IMR-90 (cell line): Measurements from ENCODE around the gene PGD. TPM values are rescaled to one million over a fixed set of nuclear protein-coding genes. Genes with fewer than 3 reads are reported as not detected.
"Not testable (repeated sequence)": the region's sequence is repeated elsewhere in the genome, so short reads cannot be mapped to it uniquely, and the experiment has no call there.

ENCODE experiments used
- ATAC-seq: fragments of 200-7000 bp; cut with Tn5 transposase; 2 replicates; pipeline ENCODE4 v1.9.1; 2020; ENCODE audit warnings: low read depth, mild to moderate bottlenecking, moderate library complexity
- BruUV-seq: library from RNA; stranded (reverse); fragments of 400-500 nt; replicated peaks from 2 replicates; lab custom pipeline; 2021; lab: Mats Ljungman, UMichigan
- CTCF ChIA-PET: fragments of 300-600 bp; formaldehyde crosslinking; extraction: SDS; loops from one replicate; lab custom pipeline; 2021; ENCODE audit warnings: antibody characterized with exemption; lab: Yijun Ruan, JAX
- POLR2A ChIA-PET: fragments of 300-600 bp; sonication (Branson Sonifier 250); formaldehyde crosslinking; loops from one replicate; lab custom pipeline; 2022; ENCODE audit warnings: antibody characterized with exemption; ENCODE audit not compliant: unreplicated experiment; lab: Charles Lee
- DNase-seq: peaks from one replicate; pipeline ENCODE4 v3.0.0; 2013
- H2AFZ ChIP-seq: replicated peaks from 2 replicates; pipeline ENCODE3; 2013; ENCODE audit warnings: low read length, mild to moderate bottlenecking; ENCODE audit not compliant: poor library complexity
- H2AK5ac ChIP-seq: 2 replicates; pipeline ENCODE4 v1.6.1; 2013; ENCODE audit warnings: low read depth, low read length, inconsistent platforms
- H2AK9ac ChIP-seq: replicated peaks from 2 replicates; pipeline ENCODE3; 2013; ENCODE audit warnings: mild to moderate bottlenecking, low read depth, low read length, moderate library complexity; ENCODE audit not compliant: poor library complexity
- H2BK120ac ChIP-seq: 2 replicates; pipeline ENCODE4 v1.6.1; 2013; ENCODE audit warnings: low read depth, low read length, inconsistent platforms
- H2BK15ac ChIP-seq: 3 replicates; pipeline ENCODE4 v1.6.1; 2013; ENCODE audit warnings: low read depth, low read length, inconsistent platforms
- H2BK20ac ChIP-seq: 2 replicates; pipeline ENCODE4 v1.6.1; 2013; ENCODE audit warnings: low read depth, mild to moderate bottlenecking, inconsistent platforms, low read length, moderate library complexity
- H2BK5ac ChIP-seq: 2 replicates; pipeline ENCODE4 v1.6.1; 2013; ENCODE audit warnings: mild to moderate bottlenecking, low read depth, low read length, inconsistent platforms; ENCODE audit not compliant: poor library complexity, severe bottlenecking
- H3K14ac ChIP-seq: replicated peaks from 2 replicates; pipeline ENCODE4 v1.6.1; 2013; ENCODE audit warnings: low read depth, low read length, inconsistent platforms
- H3K18ac ChIP-seq: 2 replicates; pipeline ENCODE4 v1.6.1; 2013; ENCODE audit warnings: low read depth, low read length, control low read depth
- H3K23ac ChIP-seq: 2 replicates; pipeline ENCODE4 v1.6.1; 2013; ENCODE audit warnings: low read depth, low read length, inconsistent platforms
- H3K27ac ChIP-seq: 2 replicates; pipeline ENCODE4 v1.5.1; 2013; ENCODE audit warnings: mild to moderate bottlenecking, control low read depth, low read length; ENCODE audit not compliant: insufficient read depth
- H3K27me3 ChIP-seq: 2 replicates; pipeline ENCODE4 v1.6.1; 2013; ENCODE audit warnings: low read length; ENCODE audit not compliant: control insufficient read depth, insufficient read depth
- H3K36me3 ChIP-seq: 2 replicates; pipeline ENCODE4 v1.6.1; 2013; ENCODE audit warnings: low read length, mixed read lengths; ENCODE audit not compliant: control insufficient read depth, insufficient read depth
- H3K4ac ChIP-seq: 2 replicates; pipeline ENCODE4 v1.6.1; 2013; ENCODE audit warnings: low read depth, low read length, inconsistent platforms
- H3K4me1 ChIP-seq: 2 replicates; pipeline ENCODE4 v1.6.1; 2013; ENCODE audit warnings: low read length, mixed read lengths; ENCODE audit not compliant: control insufficient read depth, insufficient read depth
- H3K4me2 ChIP-seq: 2 replicates; pipeline ENCODE4 v1.6.1; 2013; ENCODE audit warnings: low read depth, mild to moderate bottlenecking, control low read depth, low read length, moderate library complexity
- H3K4me3 ChIP-seq: 2 replicates; pipeline ENCODE4 v1.5.1; 2013; ENCODE audit warnings: low read depth, mild to moderate bottlenecking, control low read depth, low read length, moderate library complexity; ENCODE audit not compliant: insufficient read depth
- H3K56ac ChIP-seq: 2 replicates; pipeline ENCODE4 v1.6.1; 2013; ENCODE audit warnings: low read length, inconsistent platforms; ENCODE audit not compliant: insufficient read depth; ENCODE audit errors: extremely low read depth
- H3K79me1 ChIP-seq, 2 experiments: 2 replicates each; pipeline ENCODE4 v1.6.1; 2013; ENCODE audit warnings: low read length in 2 of 2, inconsistent platforms in 1 of 2, low read depth in 1 of 2
- H3K9ac ChIP-seq: 2 replicates; pipeline ENCODE4 v1.6.1; 2013; ENCODE audit warnings: low read depth, low read length, control low read depth
- H3K9me1 ChIP-seq: 2 replicates; pipeline ENCODE4 v1.6.1; 2013; ENCODE audit warnings: low read length, inconsistent platforms; ENCODE audit not compliant: insufficient read depth
- H3K9me3 ChIP-seq: 2 replicates; pipeline ENCODE4 v1.6.1; 2013; ENCODE audit warnings: low read length; ENCODE audit not compliant: control insufficient read depth, insufficient read depth
- H4K20me1 ChIP-seq: 2 replicates; pipeline ENCODE4 v1.6.1; 2013; ENCODE audit warnings: low read length, inconsistent platforms; ENCODE audit not compliant: insufficient read depth
- H4K5ac ChIP-seq: 2 replicates; pipeline ENCODE4 v1.6.1; 2013; ENCODE audit warnings: mild to moderate bottlenecking, low read depth, low read length, control low read depth
- H4K8ac ChIP-seq, 2 experiments: 2 replicates each; pipeline ENCODE4 v1.6.1; 2013; ENCODE audit warnings: low read depth in 2 of 2, low read length in 2 of 2, control low read depth in 1 of 2, inconsistent platforms in 1 of 2
- H4K91ac ChIP-seq: 2 replicates; pipeline ENCODE4 v1.6.1; 2013; ENCODE audit warnings: low read depth, low read length, inconsistent platforms; ENCODE audit not compliant: insufficient read depth
- MAZ ChIP-seq: IDR thresholded peaks from 2 replicates; pipeline ENCODE4 v1.6.1; 2012; ENCODE audit warnings: low read depth, mild to moderate bottlenecking, low read length, improper control_type of control experiment, moderate library complexity, borderline replicate concordance
- WGBS, 2 experiments: methylation state at CpG; one replicate each; pipeline versions ENCODE4 v1.1.5 to v1.1.7; 2013; ENCODE audit warnings: missing lambda C conversion rate in 2 of 2; ENCODE audit not compliant: insufficient read length in 1 of 2; ENCODE audit errors: extremely low coverage in 2 of 2; 5-methylcytosine and 5-hydroxymethylcytosine counted together
- dilution Hi-C: fragments of 300-500 bp; cut with HindIII; formaldehyde crosslinking; loops from one replicate; pipeline ENCODE4 v1.14.3; 2018; ENCODE audit warnings: low sequenced_read_pairs; ENCODE audit not compliant: unreplicated experiment
- in situ Hi-C: fragments of 300-500 bp; cut with MboI; formaldehyde crosslinking; loops from 3 replicates; pipeline ENCODE4 v1.14.3; 2019; ENCODE audit warnings: low sequenced_read_pairs, inconsistent platforms, mixed read lengths
- intact Hi-C: fragments of 100-400 bp; cut with micrococcal nuclease; formaldehyde crosslinking; loops from 2 replicates; pipeline ENCODE4 v1.10.0; 2022
- polyA plus RNA-seq, 3 experiments: library from polyadenylated mRNA; depleted of rRNA; stranded (reverse); fragments of >200 nt; gene quantifications; 2 replicates each; pipeline ENCODE4 v1.2.3, GENCODE V29; 2012; ENCODE audit warnings: low replicate concordance in 1 of 3
- total RNA-seq: library from RNA; depleted of rRNA; stranded (reverse); fragments of >200 nt; gene quantifications from 2 replicates; pipeline ENCODE4 v1.2.3, GENCODE V29; 2012

Gene PGD
- total and polyA plus RNA-seq, 2 of the 4 experiments (the other 2 are of a cell fraction): 118 to 216 TPM

DNA sequence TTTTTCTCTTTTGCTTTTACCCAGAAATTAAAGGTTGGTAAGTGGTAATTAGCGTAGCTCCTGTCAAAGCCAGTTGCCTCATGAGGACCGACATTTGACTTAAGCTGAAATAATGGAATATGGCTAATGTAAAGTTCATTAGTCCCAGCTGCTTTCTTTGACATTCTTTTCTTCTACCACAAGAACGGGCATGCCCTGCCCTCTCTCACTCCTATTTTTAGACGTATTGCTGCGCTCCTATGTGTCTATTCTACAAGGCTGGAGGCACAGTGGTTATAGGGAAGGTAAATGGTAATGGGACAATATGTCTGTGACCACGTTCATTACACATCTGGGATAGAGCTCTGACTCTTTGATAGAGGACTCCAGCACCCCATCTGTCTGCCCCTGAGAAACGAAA, 57.8 kb downstream of the PGD start:
- Histone ChIP-seq H4K91ac (no peak overlapping the region), H3K9ac (no peak overlapping the region), H3K27ac (no peak overlapping the region), H3K4me2 (no peak overlapping the region), H3K79me1 (no peaks in the 10 kb centered on the region; a peak in 1 of 4 replicates), H2BK5ac (no peak overlapping the region), H3K18ac (no peak overlapping the region), H3K36me3 (peaks cover 8% of the 10 kb centered on the region), H3K4me3 (no peak overlapping the region), H2BK15ac (no peak overlapping the region), H3K56ac (no peak overlapping the region), H3K14ac (no peak overlapping the region), H3K27me3 (no peaks in the 10 kb centered on the region), H4K20me1 (no peaks in the 10 kb centered on the region), H2AK9ac (no peak overlapping the region), H3K4me1 (peaks cover 2% of the 10 kb centered on the region; the same call in 1 of the 2 replicates), H4K5ac (no peak overlapping the region), H3K4ac (no peak overlapping the region), H3K9me1 (no peaks in the 10 kb centered on the region; the same call in 1 of the 2 replicates), H3K23ac (no peak overlapping the region), H3K9me3 (no peaks in the 10 kb centered on the region), H2BK120ac (no peak overlapping the region), H4K8ac (no peak overlapping the region), H2BK20ac (no peak overlapping the region), H2AK5ac (no peak overlapping the region), H2AFZ (no peak overlapping the region)
- CTCF ChIA-PET: no interaction called here
- no CpG with 5 or more reads among the region's 7 CpGs for WGBS, 2 experiments
- TF ChIP-seq MAZ: no peak
- no peak for ATAC-seq
- intact Hi-C loops (no loop called here), in situ Hi-C loops (no loop called here), dilution Hi-C loops (no loop called here)
- no TSS peak for BruUV-seq
- POLR2A ChIA-PET: interaction anchor here (0.5 to 0.6 kb wide), 2 partner anchors 11 to 30 kb away, joined by 4 read pairs; no protein-coding TSS in a partner anchor
- no peak for DNase-seq

DNA sequence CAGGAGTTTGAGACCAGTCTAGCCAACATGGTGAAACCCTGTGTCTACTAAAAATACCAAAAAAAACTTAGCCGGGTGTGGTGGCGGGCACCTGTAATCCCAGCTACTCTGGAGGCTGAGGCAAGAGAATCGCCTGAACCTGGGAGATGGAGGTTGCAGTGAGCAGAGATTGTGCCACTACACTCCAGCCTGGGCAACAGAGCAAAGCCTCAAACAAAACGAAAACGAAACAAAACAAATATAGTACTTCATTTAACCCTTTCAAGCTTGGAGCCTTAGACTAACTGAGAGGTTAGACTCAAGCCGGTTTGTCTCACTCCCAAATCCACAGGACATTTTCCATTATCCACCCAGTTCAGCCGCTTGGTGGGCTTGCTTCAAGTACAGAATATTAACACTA, 58.6 kb downstream of the PGD start:
- H2BK20ac ChIP-seq, intact Hi-C loops, H2AFZ ChIP-seq, H3K9me3 ChIP-seq, H3K9me1 ChIP-seq, H3K23ac ChIP-seq, H3K79me1 ChIP-seq, H4K20me1 ChIP-seq, H3K4ac ChIP-seq, H4K8ac ChIP-seq, H4K5ac ChIP-seq, H2AK5ac ChIP-seq, H3K18ac ChIP-seq, H3K4me2 ChIP-seq, H2BK5ac ChIP-seq, BruUV-seq, H2BK120ac ChIP-seq, H2BK15ac ChIP-seq, H3K27me3 ChIP-seq, DNase-seq, H2AK9ac ChIP-seq, H3K9ac ChIP-seq, POLR2A ChIA-PET, H3K56ac ChIP-seq, H3K14ac ChIP-seq, ATAC-seq, in situ Hi-C loops, H4K91ac ChIP-seq, H3K4me1 ChIP-seq, dilution Hi-C loops, H3K27ac ChIP-seq, H3K4me3 ChIP-seq, CTCF ChIA-PET: not testable (repeated sequence)
- WGBS, 2 experiments: 39% methylated on average over 3 of the region's 7 CpGs; no CpG with 5 or more reads in 1 of the 2 experiments
- peaks cover 14% of the 10 kb centered on the region for H3K36me3 ChIP-seq
